ENCODE data around the gene SPIN1.

- no peak for TF ChIP-seq CTCF (conservative IDR thresholded peaks at IDR 0.05; ENCODE audit: low read length)
- no peak for TF ChIP-seq EZH2phosphoT487 (IDR thresholded peaks at IDR 0.05; ENCODE audit: borderline replicate concordance, low read depth, low read length)
Observed at GRCh38 chr9:88339317-88339716, 48.9 kb upstream of the SPIN1 start.
